HFF-Myc (cell line): ENCODE measurements around the gene PAX3.

Experiments
- DNase-seq: peaks from one replicate; pipeline ENCODE4 v3.0.0-alpha.2; 2011; ENCODE audit warnings: low read depth; ENCODE audit errors: extremely low read depth
- H3K4me3 ChIP-seq: replicated peaks from 2 replicates; pipeline ENCODE4 v1.5.1; 2011; ENCODE audit warnings: low read depth, mild to moderate bottlenecking, control low read depth, low read length
- CTCF ChIP-seq: IDR thresholded peaks from 2 replicates; pipeline ENCODE4 v1.5.1; 2012; ENCODE audit warnings: mild to moderate bottlenecking, low read depth, low read length, control low read depth; ENCODE audit errors: missing control alignments

The PAX3 gene

GRCh38 chr2:222290736-222291484 is 7.9 kb downstream of the PAX3 start:
- DNase-seq: no peak
- H3K4me3 ChIP-seq: peak overlapping the region; percentile 6; the same call in 1 of the 2 replicates
- no peak for TF ChIP-seq CTCF

- DNase-seq: no peak
- no peak for TF ChIP-seq CTCF
- H3K4me3 ChIP-seq: no peak overlapping the region
Observed at GRCh38 chr2:222290401-222290735, 8.4 kb downstream of the PAX3 start.

DNA sequence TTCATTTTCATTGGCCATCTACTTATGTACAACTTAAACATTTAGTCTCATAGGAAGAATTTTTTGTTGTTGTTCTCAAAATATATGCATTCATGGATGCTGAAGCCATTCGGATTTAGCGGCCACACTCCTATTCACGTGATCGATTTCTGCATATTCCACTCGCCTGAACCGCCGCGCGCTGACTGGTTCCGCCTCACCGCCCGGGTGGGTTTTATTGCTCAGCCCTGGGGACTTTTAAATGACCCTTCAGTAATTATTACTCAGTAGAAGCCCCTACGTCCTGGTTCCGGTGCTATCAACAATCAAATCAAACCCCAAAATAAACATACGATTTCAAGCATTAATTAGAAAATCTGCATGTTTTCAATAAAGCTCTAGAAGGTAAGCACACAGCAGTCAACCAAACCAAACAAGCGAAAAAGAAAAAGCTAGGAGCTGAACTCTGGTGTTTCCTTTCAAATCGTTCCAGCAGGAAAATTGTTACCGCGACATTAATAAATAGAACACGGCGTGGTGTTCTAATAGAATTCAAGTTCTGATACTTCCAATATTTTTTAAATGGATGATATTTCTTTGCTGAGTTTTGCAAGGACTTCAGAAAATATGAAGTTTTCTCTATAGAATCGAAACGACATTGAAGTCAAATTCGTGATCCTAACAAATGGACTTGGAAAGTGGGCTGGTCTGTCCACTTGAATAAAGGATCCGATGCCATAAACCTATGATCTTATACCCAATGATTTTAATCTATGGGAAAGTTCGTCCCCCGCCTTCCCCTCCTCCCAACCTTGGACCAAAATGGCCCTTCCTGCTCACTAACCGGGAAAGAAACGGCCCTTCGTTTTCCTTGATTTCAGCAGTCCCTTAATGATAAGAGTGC is 9.3 kb downstream of the PAX3 start:
- no peak overlapping the region for H3K4me3 ChIP-seq
- DNase-seq: no peak
- no peak for TF ChIP-seq CTCF

DNA sequence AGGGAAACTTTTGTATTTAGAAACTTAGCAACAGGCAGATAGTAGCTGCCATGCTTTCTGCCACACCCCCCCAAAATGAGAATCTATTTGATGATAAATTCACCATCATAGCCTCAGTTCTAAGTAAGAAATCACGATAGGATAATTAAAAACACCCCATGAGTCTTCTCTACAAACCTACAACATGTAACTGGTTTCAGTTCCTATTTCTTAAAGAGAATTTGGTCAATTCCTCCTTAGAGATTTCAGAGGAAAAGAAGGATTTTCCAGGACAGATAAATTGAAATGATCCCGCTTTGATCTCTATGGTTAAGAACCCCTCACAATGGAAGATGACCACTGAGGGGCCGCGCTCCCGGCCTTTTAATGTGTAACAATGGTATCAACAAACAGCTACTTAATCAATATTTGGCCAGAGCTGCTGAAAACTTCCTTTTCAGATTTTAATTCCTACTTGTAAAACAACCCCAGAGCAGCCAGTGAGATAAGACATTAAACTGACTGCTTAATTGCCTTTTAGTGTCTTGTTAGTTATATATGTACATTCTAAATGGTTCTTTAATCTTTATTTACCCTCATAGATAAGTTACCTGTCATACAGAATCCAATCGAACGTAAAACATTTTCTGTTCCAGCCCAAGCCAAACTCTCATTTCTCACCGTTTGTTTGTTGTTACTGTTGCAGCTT is 10.1 kb downstream of the PAX3 start:
- H3K4me3 ChIP-seq: no peak overlapping the region

DNA sequence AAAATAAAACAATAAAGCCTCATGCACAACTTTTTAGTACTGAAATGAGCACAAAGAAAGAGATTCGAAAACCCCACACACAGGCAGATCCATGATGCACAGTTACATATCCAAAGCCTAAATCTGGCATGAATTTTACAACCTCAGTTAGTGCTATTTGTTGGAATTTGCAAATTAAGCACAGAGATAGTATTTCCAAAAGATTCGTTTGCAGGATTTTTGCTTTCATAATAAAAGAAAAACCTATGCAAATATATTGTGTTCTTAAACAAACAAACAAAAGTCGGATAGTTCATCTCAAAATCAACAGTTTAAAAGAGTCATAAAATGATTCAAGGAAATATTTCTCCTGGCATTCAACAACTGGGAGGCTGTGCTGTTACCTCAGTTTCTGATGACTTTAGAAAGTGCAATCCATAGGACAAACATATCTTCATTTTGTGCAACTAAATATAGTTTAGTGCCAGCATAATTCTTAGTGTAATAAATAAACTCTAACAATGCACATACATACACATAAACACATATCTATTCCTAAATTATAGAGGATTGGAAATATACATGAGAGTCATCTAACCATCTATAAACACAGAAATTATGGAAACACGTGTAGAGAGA is 10.8 kb downstream of the PAX3 start:
- H3K4me3 ChIP-seq: no peak overlapping the region
- DNase-seq: no peak
- no peak for TF ChIP-seq CTCF

More for the DNA sequence above, 10.1 kb downstream of the PAX3 start:
- no peak for DNase-seq
- TF ChIP-seq CTCF: no peak

- no peak overlapping the region for H3K4me3 ChIP-seq
- no peak for TF ChIP-seq CTCF
- no peak for DNase-seq
Observed at GRCh38 chr2:222284466-222284865, 14.3 kb downstream of the PAX3 start.
